Upper lobe of left lung (tissue), 4 donors: ENCODE measurements around the gene IRF1.

Experiments used
- POLR2A ChIP-seq, 4 donors: fragments of 450-650 bp; IDR thresholded peaks; one replicate each; pipeline ENCODE4 v1.5.1; 2016 to 2017; ENCODE audit warnings: antibody characterized with exemption in 4 of 4, mild to moderate bottlenecking in 2 of 4
- POLR2AphosphoS5 ChIP-seq, 2 donors: sonication (generic); formaldehyde crosslinking; IDR thresholded peaks; one replicate each; pipeline ENCODE4 v1.5.1; 2017; ENCODE audit warnings: antibody characterized with exemption in 2 of 2
- TF ChIP-seq, protein P1 (sequence below), 6 experiments: fragments of 450-650 bp in 4 of 6; fragments of 200-600 bp in 2 of 6; sonication (generic) in 2 of 6; IDR thresholded peaks; one replicate each; pipeline ENCODE4 v1.5.1; 2016 to 2019; ENCODE audit warnings: antibody characterized with exemption in 6 of 6

- TF ChIP-seq, protein P1, sequence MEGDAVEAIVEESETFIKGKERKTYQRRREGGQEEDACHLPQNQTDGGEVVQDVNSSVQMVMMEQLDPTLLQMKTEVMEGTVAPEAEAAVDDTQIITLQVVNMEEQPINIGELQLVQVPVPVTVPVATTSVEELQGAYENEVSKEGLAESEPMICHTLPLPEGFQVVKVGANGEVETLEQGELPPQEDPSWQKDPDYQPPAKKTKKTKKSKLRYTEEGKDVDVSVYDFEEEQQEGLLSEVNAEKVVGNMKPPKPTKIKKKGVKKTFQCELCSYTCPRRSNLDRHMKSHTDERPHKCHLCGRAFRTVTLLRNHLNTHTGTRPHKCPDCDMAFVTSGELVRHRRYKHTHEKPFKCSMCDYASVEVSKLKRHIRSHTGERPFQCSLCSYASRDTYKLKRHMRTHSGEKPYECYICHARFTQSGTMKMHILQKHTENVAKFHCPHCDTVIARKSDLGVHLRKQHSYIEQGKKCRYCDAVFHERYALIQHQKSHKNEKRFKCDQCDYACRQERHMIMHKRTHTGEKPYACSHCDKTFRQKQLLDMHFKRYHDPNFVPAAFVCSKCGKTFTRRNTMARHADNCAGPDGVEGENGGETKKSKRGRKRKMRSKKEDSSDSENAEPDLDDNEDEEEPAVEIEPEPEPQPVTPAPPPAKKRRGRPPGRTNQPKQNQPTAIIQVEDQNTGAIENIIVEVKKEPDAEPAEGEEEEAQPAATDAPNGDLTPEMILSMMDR (IDR thresholded peaks at IDR 0.05) = no peak
- TF ChIP-seq POLR2A (IDR thresholded peaks at IDR 0.05) (no peak), POLR2AphosphoS5 (IDR thresholded peaks at IDR 0.05) (no peak)
Observed at GRCh38 chr5:132475987-132476875, 14.3 kb downstream of the IRF1 start.
